ENCODE results near the gene RXFP4. TPM values are rescaled to one million over a fixed set of nuclear protein-coding genes. Genes with fewer than 3 reads are reported as not detected.

The RXFP4 gene
- total and polyA plus RNA-seq, 9 of the 15 experiments (the other 6 are each of a cell fraction or from before 2014, with no cell fraction given) = 0.64 TPM; not detected in 8

GRCh38 chr1:155934097-155934935 is 7.1 kb upstream of the RXFP4 start, which contains the start of gene KHDC4 (continued):
- no peak for TF ChIP-seq PTBP1 (IDR thresholded peaks at IDR 0.05; ENCODE audit: low read depth, low read length)
- TF ChIP-seq ZNF384 (IDR thresholded peaks at IDR 0.05; ENCODE audit: low read depth, low read length) = no peak
- no peak for TF ChIP-seq NR0B1 (IDR thresholded peaks at IDR 0.05; ENCODE audit: partially characterized antibody)
- TF ChIP-seq NRF1 (conservative IDR thresholded peaks at IDR 0.05 in 1 of 2, IDR thresholded peaks at IDR 0.05 in 1 of 2) = peak; percentile 49 to 61; a peak in 3 of 4 replicates
- no peak for TF ChIP-seq SMAD2 (IDR thresholded peaks at IDR 0.05; ENCODE audit: low read depth, low read length)
- TF ChIP-seq ZNF696 (CRISPR knock-in tag; conservative IDR thresholded peaks at IDR 0.05) = no peak
- no peak for TF ChIP-seq RBM17 (IDR thresholded peaks at IDR 0.05; ENCODE audit: borderline replicate concordance, low read depth, low read length)
- TF ChIP-seq E2F5 (CRISPR knock-in tag; IDR thresholded peaks at IDR 0.05) = no peak
- TF ChIP-seq RREB1 (CRISPR knock-in tag; IDR thresholded peaks at IDR 0.05) = no peak
- TF ChIP-seq ZBTB17 (CRISPR knock-in tag; IDR thresholded peaks at IDR 0.05) = no peak
- no peak for TF ChIP-seq ZNF274 (IDR thresholded peaks at IDR 0.05; ENCODE audit: borderline replicate concordance, low read depth, low read length)
- TF ChIP-seq ATF3 (IDR thresholded peaks at IDR 0.05) = no peak
- TF ChIP-seq ATF3 (CRISPR knock-in tag; conservative IDR thresholded peaks at IDR 0.05) = 0 out of 2 replicates have a peak, but pooled peaks have one; percentile 39
- TF ChIP-seq PHF8 (IDR thresholded peaks at IDR 0.05; ENCODE audit: borderline replicate concordance, low read length) = peak; percentile 100
- no peak for TF ChIP-seq CREBBP (IDR thresholded peaks at IDR 0.05; ENCODE audit: low read depth, low read length)
- TF ChIP-seq EHMT2 (IDR thresholded peaks at IDR 0.05) = no peak
- no peak for TF ChIP-seq TGIF2 (CRISPR knock-in tag; IDR thresholded peaks at IDR 0.05)
- TF ChIP-seq TCF3 (CRISPR knock-in tag; IDR thresholded peaks at IDR 0.05) = no peak
- 0 out of 2 replicates have a peak, but pooled peaks have one; percentile 84 for TF ChIP-seq ZFPM2 (CRISPR knock-in tag; IDR thresholded peaks at IDR 0.05)
- TF ChIP-seq KHSRP (IDR thresholded peaks at IDR 0.05) = no peak
